Activated CD8-positive, alpha-beta memory T cell treated with anti-CD3 and anti-CD28 coated beads, Interleukin-2, amount 10 ng/mL, durations not matched to agents 7 days and 5 days (primary cell): ENCODE data around the gene LCE3B. TPM values are rescaled to one million over a fixed set of nuclear protein-coding genes. Genes with fewer than 3 reads are reported as not detected.

ENCODE experiments used
- ATAC-seq: fragments of 150-1000 bp; cut with Tn5 transposase; one replicate; pipeline ENCODE4 v1.10.0; 2021; ENCODE audit warnings: moderate library complexity
- CTCF ChIA-PET: fragments of 350-600 bp; sonication (Branson Sonifier 250); formaldehyde crosslinking; loops from one replicate; lab custom pipeline; 2021; ENCODE audit warnings: antibody characterized with exemption; lab: Charles Lee
- DNase-seq: peaks from one replicate; pipeline ENCODE4 v3.0.0-alpha.2; 2020
- H3K27ac Mint-ChIP-seq: one replicate; pipeline ENCODE4 v1.8.0; 2021; ENCODE audit warnings: mild to moderate bottlenecking, mixed read lengths
- H3K27me3 Mint-ChIP-seq: one replicate; pipeline ENCODE4 v1.8.0; 2021; ENCODE audit warnings: mixed read lengths
- H3K36me3 Mint-ChIP-seq: one replicate; pipeline ENCODE4 v1.8.0; 2021; ENCODE audit warnings: mild to moderate bottlenecking, mixed read lengths
- H3K4me1 Mint-ChIP-seq: one replicate; pipeline ENCODE4 v1.8.0; 2021; ENCODE audit warnings: mixed read lengths
- H3K4me3 Mint-ChIP-seq: one replicate; pipeline ENCODE4 v1.8.0; 2021; ENCODE audit warnings: mild to moderate bottlenecking, moderate library complexity, mixed read lengths
- H3K9me3 Mint-ChIP-seq: one replicate; pipeline ENCODE4 v1.8.0; 2022; ENCODE audit warnings: low read depth, mixed read lengths
- total RNA-seq, 2 experiments: library from RNA; stranded (reverse); gene quantifications; one replicate each; pipeline ENCODE4 v1.2.3, GENCODE V29; 2021

LCE3B gene
- total RNA-seq, 2 experiments from 2014 or later: not detected

DNA sequence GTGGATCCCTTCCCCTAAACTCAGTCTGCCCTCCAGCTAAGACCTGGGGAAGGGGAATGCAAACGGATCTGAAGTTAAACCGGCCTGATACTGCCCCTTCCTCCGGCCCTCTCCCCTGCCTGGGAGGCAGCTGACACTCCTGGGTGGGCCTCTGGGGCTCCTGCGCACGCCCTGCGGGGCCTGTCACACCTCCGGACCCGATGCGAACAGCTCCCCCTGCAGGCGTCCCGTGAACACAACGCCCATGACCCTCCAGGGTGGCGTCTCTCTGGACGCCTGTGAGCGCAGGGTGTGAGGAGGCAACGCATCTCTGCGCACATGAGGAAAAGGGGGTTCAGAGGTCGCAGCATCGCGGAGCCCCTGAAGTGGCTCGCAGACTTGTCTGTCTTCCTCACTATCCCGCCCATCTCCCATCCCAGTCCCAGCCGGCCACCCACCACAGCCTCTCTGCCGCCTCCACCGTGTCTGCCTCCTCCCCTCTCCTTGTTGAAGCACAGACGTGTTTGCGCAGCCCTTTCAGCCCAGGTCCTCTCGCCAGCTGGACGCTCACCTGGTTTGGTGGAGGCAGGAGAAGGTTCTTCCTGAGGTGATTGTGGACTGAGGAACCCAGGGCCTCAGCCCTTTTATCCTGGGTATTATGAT is 9.7 kb downstream of the LCE3B start:
- Mint-ChIP-seq H3K27me3 (peaks cover 19% of the 10 kb centered on the region), H3K27ac (no peak overlapping the region), H3K4me3 (no peak overlapping the region), H3K9me3 (peaks cover 4% of the 10 kb centered on the region), H3K4me1 (peaks cover 7% of the 10 kb centered on the region), H3K36me3 (no peaks in the 10 kb centered on the region)
- ATAC-seq (peak; percentile 61), DNase-seq (peak; percentile 41)
- CTCF ChIA-PET: interaction anchor here (2.2 kb wide), 1 partner anchor 45 kb away, joined by 8 read pairs; no protein-coding TSS in a partner anchor

DNA sequence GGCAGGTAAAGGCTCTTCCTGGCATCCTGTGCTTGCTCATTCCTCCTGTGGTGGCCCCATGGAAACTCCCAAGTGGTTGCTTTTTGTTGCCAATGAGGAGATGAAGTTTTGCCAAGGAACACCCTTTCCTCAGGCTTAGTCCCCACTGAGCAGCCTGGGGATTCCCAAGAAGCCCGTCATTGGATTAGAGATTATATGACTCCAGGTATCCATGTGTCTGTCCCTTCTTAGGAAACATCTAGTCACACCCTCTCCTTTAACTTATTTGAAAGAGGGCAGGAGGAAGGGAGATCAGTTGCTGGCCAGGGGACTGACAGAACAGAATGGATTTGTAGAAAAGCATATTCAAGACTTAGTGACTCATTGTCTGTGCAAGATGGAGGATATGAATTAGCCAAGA is 13.1 kb downstream of the LCE3B start:
- H3K9me3 Mint-ChIP-seq: no peaks in the 10 kb centered on the region
- CTCF ChIA-PET: no interaction called here
- no peak for ATAC-seq
- H3K27ac Mint-ChIP-seq: no peak overlapping the region
- peaks cover 23% of the 10 kb centered on the region for H3K27me3 Mint-ChIP-seq
- peaks cover 7% of the 10 kb centered on the region for H3K4me1 Mint-ChIP-seq
- no peak for DNase-seq
- H3K36me3 Mint-ChIP-seq: no peaks in the 10 kb centered on the region
- H3K4me3 Mint-ChIP-seq: no peak overlapping the region

DNA sequence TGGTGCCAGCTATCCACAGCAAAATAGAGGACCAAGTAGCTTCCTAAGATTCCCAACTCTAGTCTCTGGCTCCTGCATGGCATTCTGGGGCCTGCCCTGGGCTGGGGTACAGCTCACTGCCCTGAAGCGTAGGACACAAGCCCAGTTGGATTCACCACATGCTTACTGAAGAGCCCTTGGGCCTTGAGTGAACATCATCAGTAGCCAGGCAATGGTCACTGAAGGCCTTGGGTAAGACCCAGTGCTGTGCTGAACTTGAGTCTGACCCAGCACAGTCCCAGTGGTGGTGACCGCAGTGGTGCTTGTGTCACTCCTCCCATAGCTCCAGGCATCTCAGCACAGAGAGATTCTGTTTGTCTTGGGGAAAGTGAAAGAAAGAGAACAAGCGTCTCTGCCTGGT is 17.0 kb downstream of the LCE3B start:
- Mint-ChIP-seq H3K27ac (no peak overlapping the region), H3K4me3 (no peak overlapping the region), H3K4me1 (no peaks in the 10 kb centered on the region), H3K27me3 (peaks cover 24% of the 10 kb centered on the region), H3K9me3 (no peaks in the 10 kb centered on the region), H3K36me3 (no peaks in the 10 kb centered on the region)
- no peak for ATAC-seq
- CTCF ChIA-PET: no interaction called here
- DNase-seq: no peak

DNA sequence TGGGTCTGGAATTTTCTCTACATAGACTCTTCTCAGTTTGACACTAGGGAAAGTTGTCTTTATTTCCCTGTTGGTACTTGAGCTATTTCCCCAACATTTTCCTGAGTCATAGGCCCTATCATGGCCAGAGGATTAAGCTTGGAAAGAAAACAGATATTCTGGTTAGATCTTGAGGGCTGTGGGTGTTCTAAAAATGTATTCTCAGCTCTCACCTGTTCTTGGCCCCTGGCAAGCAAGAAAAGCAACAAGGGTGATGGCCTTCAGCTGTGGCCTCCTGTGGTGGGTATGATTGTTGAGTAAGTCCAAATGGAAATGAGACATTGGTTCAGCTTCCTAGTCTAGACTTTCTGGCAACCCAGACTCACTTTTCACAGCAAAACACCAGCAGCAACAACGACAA is 26.7 kb downstream of the LCE3B start:
- DNase-seq (no peak), ATAC-seq (no peak)
- Mint-ChIP-seq H3K4me3 (no peak overlapping the region), H3K27me3 (peaks cover 10% of the 10 kb centered on the region), H3K9me3 (no peaks in the 10 kb centered on the region), H3K27ac (no peak overlapping the region), H3K4me1 (no peaks in the 10 kb centered on the region), H3K36me3 (no peaks in the 10 kb centered on the region)
- CTCF ChIA-PET: interaction anchor here (1.2 kb wide), 1 partner anchor 14 kb away, joined by 4 read pairs; no protein-coding TSS in a partner anchor

DNA sequence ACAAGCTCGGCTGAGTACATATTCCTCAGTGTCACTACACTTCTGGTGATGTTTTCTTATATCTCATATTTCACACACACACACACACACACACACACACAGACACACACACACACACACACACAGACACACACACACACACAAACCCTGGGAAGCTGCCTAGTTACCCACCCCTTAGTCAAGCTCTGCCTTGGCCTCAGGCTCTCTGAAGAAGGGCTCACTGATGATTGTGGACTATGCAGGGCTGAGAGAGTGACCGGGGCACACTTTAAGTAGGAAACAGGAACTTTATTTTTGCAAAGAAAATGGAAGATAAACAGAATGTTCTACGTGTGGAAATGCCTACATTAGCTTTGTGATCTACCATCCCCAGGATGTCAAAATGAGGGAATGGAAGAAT is 30.3 kb downstream of the LCE3B start:
- CTCF ChIA-PET: interaction anchor here (0.6 to 1.6 kb wide), 2 partner anchors 10 to 13 kb away, joined by 3 to 4 read pairs; no protein-coding TSS in a partner anchor
- Mint-ChIP-seq H3K4me1 (no peaks in the 10 kb centered on the region), H3K27me3 (peaks cover 6% of the 10 kb centered on the region), H3K4me3 (no peak overlapping the region), H3K36me3 (no peaks in the 10 kb centered on the region), H3K27ac (no peak overlapping the region), H3K9me3 (no peaks in the 10 kb centered on the region)
- ATAC-seq (no peak), DNase-seq (no peak)

DNA sequence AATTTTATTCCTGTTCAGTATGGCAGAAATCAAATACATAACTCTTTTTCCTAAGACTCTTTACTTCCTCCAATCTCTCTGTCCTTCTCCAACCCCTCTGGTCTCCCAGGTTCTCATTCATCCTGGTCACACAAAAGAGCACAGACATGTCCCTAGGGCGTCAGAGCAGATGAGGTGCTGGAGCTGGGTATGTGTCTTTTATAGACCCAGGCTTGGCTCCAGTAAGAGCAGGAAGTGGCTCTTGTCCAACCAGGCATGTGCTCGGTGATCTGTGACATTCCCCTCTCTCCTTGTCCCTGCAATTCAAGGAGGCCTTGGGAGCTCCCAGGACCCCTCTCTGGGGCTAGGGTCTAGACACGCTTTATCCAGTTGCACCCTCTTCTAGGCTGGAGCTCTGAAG is 31.5 kb downstream of the LCE3B start:
- H3K9me3 Mint-ChIP-seq: no peaks in the 10 kb centered on the region
- no peak overlapping the region for H3K27ac Mint-ChIP-seq
- ATAC-seq: no peak
- CTCF ChIA-PET: no interaction called here
- no peak overlapping the region for H3K4me3 Mint-ChIP-seq
- DNase-seq: no peak
- H3K36me3 Mint-ChIP-seq: no peaks in the 10 kb centered on the region
- peaks cover 11% of the 10 kb centered on the region for H3K27me3 Mint-ChIP-seq
- no peaks in the 10 kb centered on the region for H3K4me1 Mint-ChIP-seq

DNA sequence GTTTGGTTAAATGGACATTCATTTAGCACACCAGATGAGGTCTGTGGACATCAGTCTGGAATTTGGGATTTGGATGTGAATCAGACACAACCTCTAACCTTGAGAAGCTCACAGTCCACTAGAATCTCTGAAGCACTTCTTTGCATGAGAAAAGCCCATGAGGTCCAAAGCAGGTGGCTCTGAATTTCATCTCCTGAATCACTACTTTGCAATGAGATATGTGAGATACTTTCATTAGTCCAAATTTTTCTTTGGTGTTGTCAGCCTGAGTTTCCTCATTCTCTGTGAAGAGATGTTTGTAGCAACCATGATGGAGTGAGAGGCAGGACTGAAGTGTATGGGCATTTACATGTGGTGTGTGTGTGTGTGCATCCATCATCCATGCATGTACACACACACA is 33.0 kb downstream of the LCE3B start:
- H3K36me3 Mint-ChIP-seq: no peaks in the 10 kb centered on the region
- no peak overlapping the region for H3K27ac Mint-ChIP-seq
- H3K9me3 Mint-ChIP-seq: no peaks in the 10 kb centered on the region
- H3K27me3 Mint-ChIP-seq: peaks cover 22% of the 10 kb centered on the region
- DNase-seq: no peak
- H3K4me3 Mint-ChIP-seq: no peak overlapping the region
- CTCF ChIA-PET: no interaction called here
- H3K4me1 Mint-ChIP-seq: no peaks in the 10 kb centered on the region
- no peak for ATAC-seq

DNA sequence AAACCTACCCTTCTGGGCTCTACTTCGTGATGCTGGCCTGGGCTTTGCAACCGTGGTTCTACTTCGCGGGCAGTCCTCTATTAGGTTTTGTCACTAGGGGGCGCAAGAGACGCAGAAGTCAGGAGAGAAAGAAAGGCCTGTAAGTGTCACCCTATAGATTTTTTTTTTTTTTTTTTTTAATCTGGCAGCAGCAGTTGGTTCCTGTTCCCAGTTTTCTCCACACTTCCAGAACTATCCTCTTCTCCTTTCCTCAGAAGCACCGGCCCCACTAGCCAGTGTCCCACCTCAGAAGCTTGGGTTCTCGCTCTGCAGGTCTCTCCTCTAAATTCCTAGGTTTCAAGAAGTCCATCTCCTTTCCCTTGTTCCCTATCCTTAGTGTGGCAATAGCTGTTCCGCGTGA is 40.5 kb downstream of the LCE3B start:
- CTCF ChIA-PET: interaction anchor here (0.7 to 1.8 kb wide), 17 partner anchors 8 to 692 kb away, joined by 3 to 5 read pairs (median 4); no protein-coding TSS in a partner anchor
- peak; percentile 57 for ATAC-seq
- Mint-ChIP-seq H3K9me3 (no peaks in the 10 kb centered on the region), H3K27me3 (peaks cover 40% of the 10 kb centered on the region), H3K27ac (no peak overlapping the region), H3K36me3 (no peaks in the 10 kb centered on the region), H3K4me1 (peaks cover 3% of the 10 kb centered on the region), H3K4me3 (no peak overlapping the region)
- DNase-seq: peak; percentile 69

DNA sequence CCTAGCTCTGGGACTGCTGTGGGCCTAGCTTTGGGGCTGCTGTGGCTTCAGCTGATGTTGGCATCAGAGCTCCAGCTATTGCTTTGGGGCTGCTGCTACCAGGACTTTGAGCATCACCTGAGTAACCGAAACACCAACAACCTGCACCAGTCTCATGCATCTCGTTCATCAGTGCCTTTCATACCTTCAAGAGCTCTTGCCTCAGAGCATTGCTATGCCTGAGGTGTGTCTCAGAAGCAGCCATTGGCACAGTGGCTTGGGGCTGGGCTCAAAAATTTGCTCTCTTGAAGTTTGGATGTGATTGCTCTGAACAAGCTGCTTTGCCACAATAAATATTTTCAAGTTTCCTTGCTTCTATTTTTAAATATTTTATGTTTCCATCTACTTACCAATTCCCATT is 42.8 kb downstream of the LCE3B start:
- DNase-seq (no peak), ATAC-seq (no peak)
- Mint-ChIP-seq H3K4me1 (peaks cover 3% of the 10 kb centered on the region), H3K36me3 (no peaks in the 10 kb centered on the region), H3K27me3 (peaks cover 31% of the 10 kb centered on the region), H3K27ac (no peak overlapping the region), H3K4me3 (no peak overlapping the region), H3K9me3 (no peaks in the 10 kb centered on the region)
- CTCF ChIA-PET: interaction anchor here (0.7 to 1.0 kb wide), 2 partner anchors 13 to 31 kb away, joined by 3 to 4 read pairs; no protein-coding TSS in a partner anchor

DNA sequence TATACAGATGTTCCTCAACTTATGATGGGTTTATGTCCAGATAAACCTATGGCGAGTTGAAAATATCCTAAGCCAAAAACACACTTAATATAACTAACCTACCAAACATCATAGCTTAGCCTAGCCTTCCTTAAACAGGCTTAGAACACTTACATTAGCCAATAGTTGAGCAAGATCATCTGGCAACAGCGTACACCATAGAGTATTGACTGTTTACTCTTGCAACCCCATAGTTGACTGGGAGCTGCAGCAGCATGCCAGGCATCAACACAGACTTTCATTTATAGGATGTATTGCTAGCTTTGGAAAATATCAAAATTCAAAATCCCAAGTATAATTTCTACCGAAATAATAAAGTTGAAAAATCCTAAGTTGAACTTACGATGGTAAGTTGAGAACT is 44.1 kb downstream of the LCE3B start:
- Mint-ChIP-seq H3K4me1 (peaks cover 3% of the 10 kb centered on the region), H3K4me3 (no peak overlapping the region), H3K27ac (no peak overlapping the region), H3K27me3 (peaks cover 34% of the 10 kb centered on the region), H3K9me3 (no peaks in the 10 kb centered on the region), H3K36me3 (no peaks in the 10 kb centered on the region)
- CTCF ChIA-PET: interaction anchor here (1.0 kb wide), 1 partner anchor 212 kb away, joined by 3 read pairs; no protein-coding TSS in a partner anchor
- ATAC-seq (no peak), DNase-seq (no peak)

DNA sequence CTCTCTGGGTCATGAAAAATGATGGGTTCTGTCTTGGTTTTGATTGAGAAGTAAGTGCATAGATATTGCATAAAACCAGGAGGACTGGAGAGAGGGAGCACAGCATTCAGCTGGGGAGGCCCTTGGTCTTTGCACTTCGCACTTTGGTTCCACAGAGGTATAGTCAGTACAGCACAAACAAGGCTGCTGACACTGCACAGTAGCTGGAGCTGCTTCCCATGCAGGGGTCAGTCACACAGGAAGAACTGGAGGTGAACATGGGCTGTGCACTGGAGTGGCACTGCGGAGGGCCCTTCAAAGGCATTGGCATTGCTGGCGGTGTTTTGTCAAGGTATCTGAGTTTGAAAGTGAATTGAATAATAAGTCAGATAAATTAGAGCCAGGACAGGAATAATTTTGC is 45.0 kb downstream of the LCE3B start:
- peaks cover 3% of the 10 kb centered on the region for H3K4me1 Mint-ChIP-seq
- H3K27ac Mint-ChIP-seq: no peak overlapping the region
- H3K27me3 Mint-ChIP-seq: peaks cover 30% of the 10 kb centered on the region
- ATAC-seq (no peak), DNase-seq (no peak)
- H3K36me3 Mint-ChIP-seq: no peaks in the 10 kb centered on the region
- CTCF ChIA-PET: no interaction called here
- H3K4me3 Mint-ChIP-seq: no peak overlapping the region
- no peaks in the 10 kb centered on the region for H3K9me3 Mint-ChIP-seq

DNA sequence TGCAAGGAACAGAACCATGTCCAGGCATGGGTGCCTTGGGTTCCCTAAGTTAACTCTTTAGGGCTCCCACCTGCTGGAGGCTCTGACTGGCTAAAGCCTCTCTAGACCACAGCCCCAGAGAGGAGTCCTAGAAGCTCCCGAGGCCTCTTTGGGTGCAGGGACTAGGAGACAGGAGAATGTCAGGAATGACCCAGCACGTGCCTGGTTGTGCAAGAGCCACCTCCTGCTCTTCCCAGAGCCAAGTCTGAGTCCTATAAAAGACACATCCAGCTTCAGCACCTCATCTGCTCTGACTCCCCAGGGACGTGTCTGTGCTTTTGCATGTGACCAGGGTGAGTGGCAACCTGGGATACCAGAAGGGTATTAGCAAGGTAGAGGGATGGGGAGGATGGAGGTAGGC is 49.5 kb downstream of the LCE3B start, which contains the start of gene LCE2D:
Gene LCE2D, plus strand, starts transcription at position 283 of the 400 bp plus-strand sequence. CDS start 726 bp downstream, outside the sequence.
- DNase-seq (no peak), ATAC-seq (no peak)
- no peaks in the 10 kb centered on the region for H3K4me1 Mint-ChIP-seq
- H3K4me3 Mint-ChIP-seq: no peak within 1 kb of the TSS
- CTCF ChIA-PET: interaction anchor here (0.7 kb wide), 1 partner anchor 10 kb away, joined by 4 read pairs; no protein-coding TSS in a partner anchor
- no peaks in the 10 kb centered on the region for H3K9me3 Mint-ChIP-seq
- no peaks in the 10 kb centered on the region for H3K36me3 Mint-ChIP-seq
- H3K27me3 Mint-ChIP-seq: peaks cover 24% of the 10 kb centered on the region
- H3K27ac Mint-ChIP-seq: no peak within 1 kb of the TSS
